Common myeloid progenitor, CD34-positive (primary cell): Measurements from ENCODE around the gene KAZN.
A peak's percentile ranks its signal among the peaks of the same experiment; 100 is the strongest.

ENCODE experiments used
- CTCF ChIA-PET: fragments of 350-600 bp; sonication (Branson Sonifier 250); formaldehyde crosslinking; loops from one replicate; lab custom pipeline; 2021; ENCODE audit warnings: antibody characterized with exemption; lab: Charles Lee
- POLR2A ChIA-PET: fragments of 350-600 bp; sonication (Branson Sonifier 250); formaldehyde crosslinking; loops from one replicate; lab custom pipeline; 2021; ENCODE audit warnings: antibody characterized with exemption; lab: Charles Lee
- DNase-seq, 3 donors: peaks; one replicate each; pipeline versions ENCODE4 v3.0.0 to v3.0.0-alpha.2; 2013
- H3K27ac ChIP-seq, 2 experiments: 1 replicate in 1 of 2; 2 replicates in 1 of 2; pipeline ENCODE4 v1.7.0; 2013; ENCODE audit warnings: inconsistent platforms in 2 of 2, low read length in 2 of 2, mild to moderate bottlenecking in 2 of 2, low read depth in 1 of 2, moderate library complexity in 1 of 2; ENCODE audit not compliant: severe bottlenecking in 2 of 2, insufficient read depth in 1 of 2, poor library complexity in 1 of 2
- H3K27me3 ChIP-seq, 5 experiments: replicated peaks in 2 of 5; 1 replicate in 3 of 5; 2 replicates in 2 of 5; pipeline versions ENCODE4 v1.6.1 to v1.7.0; 2013; ENCODE audit warnings: low read length in 4 of 5, mild to moderate bottlenecking in 2 of 5, moderate library complexity in 2 of 5, inconsistent platforms in 1 of 5; ENCODE audit not compliant: insufficient read depth in 5 of 5, control insufficient read depth in 4 of 5
- H3K36me3 ChIP-seq, 4 experiments: 1 replicate in 2 of 4; 2 replicates in 2 of 4; pipeline versions ENCODE4 v1.6.1 to v1.7.0; 2013; ENCODE audit warnings: low read length in 3 of 4, control low read depth in 1 of 4, mild to moderate bottlenecking in 1 of 4; ENCODE audit not compliant: control insufficient read depth in 4 of 4, insufficient read depth in 4 of 4
- H3K4me1 ChIP-seq, 4 experiments: 1 replicate in 3 of 4; 2 replicates in 1 of 4; pipeline versions ENCODE4 v1.6.1 to v1.7.1; 2013; ENCODE audit warnings: low read length in 3 of 4, mild to moderate bottlenecking in 3 of 4, control low read depth in 1 of 4, inconsistent platforms in 1 of 4, moderate library complexity in 1 of 4; ENCODE audit not compliant: control insufficient read depth in 4 of 4, insufficient read depth in 4 of 4; ENCODE audit errors: control extremely low read depth in 1 of 4
- H3K4me3 ChIP-seq, 7 experiments: 1 replicate in 4 of 7; 2 replicates in 3 of 7; pipeline versions ENCODE4 v1.5.1 to v1.7.0; 2013; ENCODE audit warnings: mild to moderate bottlenecking in 7 of 7, low read length in 6 of 7, moderate library complexity in 6 of 7, inconsistent platforms in 2 of 7, low read depth in 2 of 7, control low read depth in 1 of 7; ENCODE audit not compliant: insufficient read depth in 4 of 7, control insufficient read depth in 1 of 7; ENCODE audit errors: extremely low read depth in 1 of 7
- H3K9me3 ChIP-seq, 5 experiments: 1 replicate in 4 of 5; 2 replicates in 1 of 5; pipeline versions ENCODE4 v1.6.1 to v1.7.1; 2013; ENCODE audit warnings: low read length in 4 of 5, mild to moderate bottlenecking in 2 of 5, inconsistent platforms in 1 of 5, low read depth in 1 of 5, moderate library complexity in 1 of 5; ENCODE audit not compliant: control insufficient read depth in 4 of 5, insufficient read depth in 2 of 5; ENCODE audit errors: control extremely low read depth in 1 of 5
- WGBS: methylation state at CpG from one replicate; pipeline ENCODE4 v1.1.5; 2013; ENCODE audit not compliant: insufficient coverage; 5-methylcytosine and 5-hydroxymethylcytosine counted together

KAZN gene

GRCh38 chr1:14627608-14628489 lies 29.4 kb downstream of the KAZN start:
- POLR2A ChIA-PET: no interaction called here
- no peak for DNase-seq

GRCh38 chr1:14629363-14630014 lies 31.0 kb downstream of the KAZN start:
- ChIA-PET CTCF (no interaction called here), POLR2A (no interaction called here)
- Histone ChIP-seq H3K4me1 (peaks cover 6 to 8% (median 6%) of the 10 kb centered on the region in 4 experiments), H3K36me3 (no peaks in the 10 kb centered on the region), H3K4me3 (no peak overlapping the region), H3K9me3 (no peaks in the 10 kb centered on the region), H3K27ac (no peak overlapping the region), H3K27me3 (peaks cover 0 to 4% (median 0%) of the 10 kb centered on the region in 5 experiments)
- no peak for DNase-seq
- 99% methylated on average over 11 of the region's 16 CpGs for WGBS

More at GRCh38 chr1:14627608-14628489, 29.4 kb downstream of the KAZN start:
- H3K4me3 ChIP-seq: no peak overlapping the region
- WGBS: 96% methylated on average over 13 of the region's 17 CpGs
- CTCF ChIA-PET: no interaction called here
- no peaks in the 10 kb centered on the region for H3K4me1 ChIP-seq
- H3K36me3 ChIP-seq: no peaks in the 10 kb centered on the region
- H3K9me3 ChIP-seq: no peaks in the 10 kb centered on the region
- peaks cover 0 to 4% (median 0%) of the 10 kb centered on the region in 5 experiments for H3K27me3 ChIP-seq
- no peak overlapping the region for H3K27ac ChIP-seq

- ChIA-PET CTCF (no interaction called here), POLR2A (no interaction called here)
- DNase-seq: no peak
- H3K4me3 ChIP-seq: no peak overlapping the region
- no peaks in the 10 kb centered on the region for H3K36me3 ChIP-seq
- peaks cover 0 to 5% (median 0%) of the 10 kb centered on the region in 5 experiments for H3K27me3 ChIP-seq
- H3K4me1 ChIP-seq: peaks cover 6 to 14% (median 10%) of the 10 kb centered on the region in 4 experiments
- H3K9me3 ChIP-seq: no peaks in the 10 kb centered on the region
- no peak overlapping the region for H3K27ac ChIP-seq
- WGBS: 100% methylated on average over 4 of the region's 5 CpGs
Measured at GRCh38 chr1:14630986-14631385, 32.5 kb downstream of the KAZN start.

GRCh38 chr1:14631421-14631820 lies 32.9 kb downstream of the KAZN start:
- no peaks in the 10 kb centered on the region for H3K36me3 ChIP-seq
- no peak for DNase-seq
- WGBS: 96% methylated on average over 7 of the region's 10 CpGs
- CTCF ChIA-PET: interaction anchor here (1.5 kb wide), 1 partner anchor 24 kb away, joined by 3 read pairs; no protein-coding TSS in a partner anchor
- H3K27me3 ChIP-seq: peaks cover 0 to 4% (median 0%) of the 10 kb centered on the region in 5 experiments
- H3K4me3 ChIP-seq: no peak overlapping the region
- peaks cover 6 to 14% (median 10%) of the 10 kb centered on the region in 4 experiments for H3K4me1 ChIP-seq
- no peak overlapping the region for H3K27ac ChIP-seq
- POLR2A ChIA-PET: no interaction called here
- no peaks in the 10 kb centered on the region for H3K9me3 ChIP-seq

- CTCF ChIA-PET: interaction anchor here (1.3 kb wide), 1 partner anchor 98 kb away, joined by 3 read pairs; no protein-coding TSS in a partner anchor
- H3K36me3 ChIP-seq: no peaks in the 10 kb centered on the region
- peak overlapping the region in 1 of 7 experiments; percentile 13 for H3K4me3 ChIP-seq
- peak in 2 of 3 donors; percentile 70 to 80 for DNase-seq
- no peaks in the 10 kb centered on the region for H3K9me3 ChIP-seq
- no peak overlapping the region for H3K27ac ChIP-seq
- WGBS: 5% methylated on average over 4 of the region's 5 CpGs
- H3K4me1 ChIP-seq: peaks cover 6 to 14% (median 10%) of the 10 kb centered on the region in 4 experiments
- POLR2A ChIA-PET: no interaction called here
- H3K27me3 ChIP-seq: peaks cover 0 to 1% (median 0%) of the 10 kb centered on the region in 5 experiments
Measured at GRCh38 chr1:14634486-14634885, 36.0 kb downstream of the KAZN start.

GRCh38 chr1:14635421-14635820 lies 36.9 kb downstream of the KAZN start:
- Histone ChIP-seq H3K36me3 (no peaks in the 10 kb centered on the region), H3K27ac (no peak overlapping the region), H3K4me1 (peaks cover 6 to 14% (median 10%) of the 10 kb centered on the region in 4 experiments), H3K9me3 (no peaks in the 10 kb centered on the region), H3K4me3 (no peak overlapping the region), H3K27me3 (peaks cover 0 to 1% (median 0%) of the 10 kb centered on the region in 5 experiments)
- ChIA-PET POLR2A (no interaction called here), CTCF (no interaction called here)
- no peak for DNase-seq
- WGBS: 96% methylated on average over 8 of the region's 9 CpGs
